Spleen (tissue), 7 donors: ENCODE measurements around the gene ZSCAN32.

ENCODE experiments used
- CTCF ChIP-seq, 11 experiments: fragments of 200-600 bp in 7 of 11; fragments of 450-650 bp in 4 of 11; sonication (generic) in 4 of 11; IDR thresholded peaks in 8 of 11; conservative IDR thresholded peaks in 3 of 11; 1 replicate in 7 of 11; 2 replicates in 4 of 11; pipeline versions ENCODE4 v1.4.0 to v1.8.0; 2016 to 2021; ENCODE audit warnings: antibody characterized with exemption in 11 of 11, inconsistent platforms in 4 of 11, mild to moderate bottlenecking in 1 of 11
- POLR2A ChIP-seq, 3 donors: fragments of 450-650 bp; IDR thresholded peaks; one replicate each; pipeline ENCODE4 v1.5.1; 2017; ENCODE audit warnings: antibody characterized with exemption in 3 of 3, mild to moderate bottlenecking in 1 of 3
- donor health status: DM: no; HTN: no; CAD: no; lungs with moderate emphysema.
- donor health status: DM: no; HTN: no; CAD: no.
- donor health status: DM: no; HTN: no; CAD: no.

GRCh38 chr16:3434373-3434772, 33.6 kb upstream of the ZSCAN32 start:
- TF ChIP-seq CTCF (IDR thresholded peaks at IDR 0.05 in 8 of 11, conservative IDR thresholded peaks at IDR 0.05 in 3 of 11): no peak
- TF ChIP-seq POLR2A (IDR thresholded peaks at IDR 0.05): no peak
